Large intestine (tissue), 12 donors: ENCODE data around the gene GPR142. TPM values are rescaled to one million over a fixed set of nuclear protein-coding genes. Genes with fewer than 3 reads are reported as not detected.
A peak's percentile ranks its signal among the peaks of the same experiment; 100 is the strongest.

Source experiments
- DNase-seq, 2 donors: peaks; one replicate each; pipeline versions ENCODE4 v3.0.0 to v3.0.0-alpha.2; 2013
- H3K27ac ChIP-seq: one replicate; pipeline ENCODE4 v1.5.1; 2013; ENCODE audit warnings: low read length
- H3K27me3 ChIP-seq: 2 replicates; pipeline ENCODE4 v1.6.1; 2013; ENCODE audit warnings: low read length; ENCODE audit not compliant: control insufficient read depth, insufficient read depth
- H3K36me3 ChIP-seq: 2 replicates; pipeline ENCODE4 v1.6.1; 2013; ENCODE audit warnings: low read length; ENCODE audit not compliant: control insufficient read depth, insufficient read depth
- H3K4me1 ChIP-seq: one replicate; pipeline ENCODE4 v1.6.1; 2013; ENCODE audit warnings: low read length; ENCODE audit not compliant: control insufficient read depth, insufficient read depth
- H3K4me3 ChIP-seq: one replicate; pipeline ENCODE4 v1.5.1; 2013; ENCODE audit warnings: low read length
- H3K9me3 ChIP-seq: one replicate; pipeline ENCODE4 v1.6.1; 2013; ENCODE audit warnings: mild to moderate bottlenecking, low read depth, low read length, moderate library complexity; ENCODE audit not compliant: control insufficient read depth
- WGBS: methylation state at CpG from one replicate; pipeline ENCODE4 v1.1.5; 2013; ENCODE audit warnings: low lambda C conversion rate; ENCODE audit not compliant: insufficient coverage; 5-methylcytosine and 5-hydroxymethylcytosine counted together
- long read RNA-seq, 11 donors: transcript quantifications; one replicate each; lab custom pipeline, GENCODE V29; 2026
- polyA plus RNA-seq: library from polyadenylated mRNA; unstranded; fragments of 120-200 nt; gene quantifications from one replicate; pipeline ENCODE4 v1.2.1, GENCODE V29; 2013

Gene GPR142
- polyA plus RNA-seq: 0.97 TPM
- long read RNA-seq, donor 1: 0 reads
- long read RNA-seq, donor 2: 0 reads
- long read RNA-seq, donor 3: 0 reads
- long read RNA-seq, donor 4: 0 reads
- long read RNA-seq, donor 5: 0 reads
- long read RNA-seq, donor 6: 0 reads
- long read RNA-seq, donor 7: 0 reads
- long read RNA-seq, donor 8: 0 reads
- long read RNA-seq, donor 9: 0 reads
- long read RNA-seq, donor 10: 0 reads
- long read RNA-seq, donor 11: 0 reads

- Histone ChIP-seq H3K4me3 (no peak within 1 kb of the TSS), H3K36me3 (no peaks in the 10 kb centered on the region), H3K9me3 (peaks cover 3% of the 10 kb centered on the region), H3K27ac (no peak within 1 kb of the TSS), H3K4me1 (no peaks in the 10 kb centered on the region), H3K27me3 (peaks cover 5% of the 10 kb centered on the region)
- no CpG with 5 or more reads among the region's 5 CpGs for WGBS
- DNase-seq: no peak
Observed at GRCh38 chr17:74367206-74367605, at the start of gene GPR142. GPR142 (plus strand) TSS chr17:74367506; CDS start chr17:74369541, 2,035 bp downstream.

- no peak for DNase-seq
- Histone ChIP-seq H3K36me3 (no peaks in the 10 kb centered on the region), H3K4me3 (no peak overlapping the region), H3K9me3 (peaks cover 2% of the 10 kb centered on the region), H3K4me1 (no peaks in the 10 kb centered on the region), H3K27me3 (peaks cover 11% of the 10 kb centered on the region), H3K27ac (no peak overlapping the region)
- no CpG with 5 or more reads among the region's 10 CpGs for WGBS
Observed at GRCh38 chr17:74318391-74318790, 48.9 kb upstream of the GPR142 start.

- H3K36me3 ChIP-seq: no peaks in the 10 kb centered on the region
- H3K9me3 ChIP-seq: no peaks in the 10 kb centered on the region
- peaks cover 48% of the 10 kb centered on the region for H3K27me3 ChIP-seq
- no peaks in the 10 kb centered on the region for H3K4me1 ChIP-seq
- no peak overlapping the region for H3K4me3 ChIP-seq
- DNase-seq: no peak
- WGBS: no CpG with 5 or more reads among the region's 6 CpGs
- no peak overlapping the region for H3K27ac ChIP-seq
Observed at GRCh38 chr17:74324521-74324920, 42.8 kb upstream of the GPR142 start.

GRCh38 chr17:74325376-74325742, 41.9 kb upstream of the GPR142 start:
- no peak for DNase-seq
- Histone ChIP-seq H3K9me3 (no peaks in the 10 kb centered on the region), H3K4me3 (no peak overlapping the region), H3K27me3 (peaks cover 48% of the 10 kb centered on the region), H3K27ac (no peak overlapping the region), H3K36me3 (no peaks in the 10 kb centered on the region), H3K4me1 (no peaks in the 10 kb centered on the region)
- WGBS: no CpG with 5 or more reads among the region's 11 CpGs

- Histone ChIP-seq H3K4me1 (no peaks in the 10 kb centered on the region), H3K27me3 (peaks cover 48% of the 10 kb centered on the region), H3K36me3 (no peaks in the 10 kb centered on the region), H3K9me3 (no peaks in the 10 kb centered on the region), H3K4me3 (peak within 1 kb of the TSS; percentile 30), H3K27ac (no peak within 1 kb of the TSS)
- WGBS: no CpG with 5 or more reads among the region's 73 CpGs
- peak in 1 of 2 donors; percentile 38 for DNase-seq
Observed at GRCh38 chr17:74325743-74326379, 41.4 kb upstream of the GPR142 start, which contains the start of gene KIF19. KIF19 (plus strand) TSS chr17:74326226; CDS start chr17:74326350, 124 bp downstream.

- H3K9me3 ChIP-seq: no peaks in the 10 kb centered on the region
- peaks cover 47% of the 10 kb centered on the region for H3K27me3 ChIP-seq
- no CpG with 5 or more reads among the region's 10 CpGs for WGBS
- H3K36me3 ChIP-seq: no peaks in the 10 kb centered on the region
- no peak for DNase-seq
- H3K27ac ChIP-seq: no peak overlapping the region
- H3K4me3 ChIP-seq: peak overlapping the region; percentile 30
- H3K4me1 ChIP-seq: no peaks in the 10 kb centered on the region
Observed at GRCh38 chr17:74326506-74326905, 40.8 kb upstream of the GPR142 start.

GRCh38 chr17:74328487-74328886, 38.8 kb upstream of the GPR142 start:
- DNase-seq: no peak
- no peaks in the 10 kb centered on the region for H3K36me3 ChIP-seq
- H3K27ac ChIP-seq: no peak overlapping the region
- peaks cover 37% of the 10 kb centered on the region for H3K27me3 ChIP-seq
- no peak overlapping the region for H3K4me3 ChIP-seq
- 100% methylated on average over 3 of the region's 3 CpGs for WGBS
- H3K9me3 ChIP-seq: no peaks in the 10 kb centered on the region
- peaks cover 4% of the 10 kb centered on the region for H3K4me1 ChIP-seq

- DNase-seq: no peak
- WGBS: 89% methylated on average over 2 of the region's 3 CpGs
- Histone ChIP-seq H3K27ac (no peak overlapping the region), H3K4me1 (peaks cover 4% of the 10 kb centered on the region), H3K9me3 (no peaks in the 10 kb centered on the region), H3K27me3 (peaks cover 36% of the 10 kb centered on the region), H3K4me3 (no peak overlapping the region), H3K36me3 (no peaks in the 10 kb centered on the region)
Observed at GRCh38 chr17:74329378-74329777, 37.9 kb upstream of the GPR142 start.

- Histone ChIP-seq H3K4me3 (no peak overlapping the region), H3K36me3 (no peaks in the 10 kb centered on the region), H3K4me1 (peaks cover 4% of the 10 kb centered on the region), H3K27ac (no peak overlapping the region), H3K9me3 (no peaks in the 10 kb centered on the region), H3K27me3 (peaks cover 26% of the 10 kb centered on the region)
- no peak for DNase-seq
- no CpG with 5 or more reads among the region's 8 CpGs for WGBS
Observed at GRCh38 chr17:74330446-74330845, 36.9 kb upstream of the GPR142 start.

GRCh38 chr17:74332017-74332650, 35.2 kb upstream of the GPR142 start:
- no CpG with 5 or more reads among the region's 7 CpGs for WGBS
- Histone ChIP-seq H3K27ac (peak overlapping the region; percentile 49), H3K4me3 (no peak overlapping the region), H3K9me3 (no peaks in the 10 kb centered on the region), H3K27me3 (peaks cover 11% of the 10 kb centered on the region), H3K4me1 (peaks cover 4% of the 10 kb centered on the region), H3K36me3 (no peaks in the 10 kb centered on the region)
- DNase-seq: no peak
